Upper lobe of left lung (tissue), 4 donors: ENCODE results near the gene CLTC.

Source experiments
- POLR2A ChIP-seq, 4 donors: fragments of 450-650 bp; IDR thresholded peaks; one replicate each; pipeline ENCODE4 v1.5.1; 2016 to 2017; ENCODE audit warnings: antibody characterized with exemption in 4 of 4, mild to moderate bottlenecking in 2 of 4
- POLR2AphosphoS5 ChIP-seq, 2 donors: sonication (generic); formaldehyde crosslinking; IDR thresholded peaks; one replicate each; pipeline ENCODE4 v1.5.1; 2017; ENCODE audit warnings: antibody characterized with exemption in 2 of 2
- TF ChIP-seq, protein P1 (sequence below), 6 experiments: fragments of 450-650 bp in 4 of 6; fragments of 200-600 bp in 2 of 6; sonication (generic) in 2 of 6; IDR thresholded peaks; one replicate each; pipeline ENCODE4 v1.5.1; 2016 to 2019; ENCODE audit warnings: antibody characterized with exemption in 6 of 6

GRCh38 chr17:59678918-59679317 lies 59.2 kb downstream of the CLTC start:
- TF ChIP-seq, protein P1, sequence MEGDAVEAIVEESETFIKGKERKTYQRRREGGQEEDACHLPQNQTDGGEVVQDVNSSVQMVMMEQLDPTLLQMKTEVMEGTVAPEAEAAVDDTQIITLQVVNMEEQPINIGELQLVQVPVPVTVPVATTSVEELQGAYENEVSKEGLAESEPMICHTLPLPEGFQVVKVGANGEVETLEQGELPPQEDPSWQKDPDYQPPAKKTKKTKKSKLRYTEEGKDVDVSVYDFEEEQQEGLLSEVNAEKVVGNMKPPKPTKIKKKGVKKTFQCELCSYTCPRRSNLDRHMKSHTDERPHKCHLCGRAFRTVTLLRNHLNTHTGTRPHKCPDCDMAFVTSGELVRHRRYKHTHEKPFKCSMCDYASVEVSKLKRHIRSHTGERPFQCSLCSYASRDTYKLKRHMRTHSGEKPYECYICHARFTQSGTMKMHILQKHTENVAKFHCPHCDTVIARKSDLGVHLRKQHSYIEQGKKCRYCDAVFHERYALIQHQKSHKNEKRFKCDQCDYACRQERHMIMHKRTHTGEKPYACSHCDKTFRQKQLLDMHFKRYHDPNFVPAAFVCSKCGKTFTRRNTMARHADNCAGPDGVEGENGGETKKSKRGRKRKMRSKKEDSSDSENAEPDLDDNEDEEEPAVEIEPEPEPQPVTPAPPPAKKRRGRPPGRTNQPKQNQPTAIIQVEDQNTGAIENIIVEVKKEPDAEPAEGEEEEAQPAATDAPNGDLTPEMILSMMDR (IDR thresholded peaks at IDR 0.05) = no peak
- TF ChIP-seq POLR2A (IDR thresholded peaks at IDR 0.05) (no peak), POLR2AphosphoS5 (IDR thresholded peaks at IDR 0.05) (no peak)
